GM12874 (cell line): ENCODE data around the gene RTN4IP1.

Source experiments
- CTCF ChIP-seq: IDR thresholded peaks from 2 replicates; pipeline ENCODE4 v1.5.1; 2011; ENCODE audit warnings: low read depth, mild to moderate bottlenecking, control low read depth, low read length, moderate library complexity; ENCODE audit not compliant: insufficient read depth

Gene RTN4IP1

GRCh38 chr6:106563614-106564013, 65.7 kb downstream of the RTN4IP1 start:
- TF ChIP-seq CTCF, result no peak

GRCh38 chr6:106561686-106562405, 67.5 kb downstream of the RTN4IP1 start:
- no peak for TF ChIP-seq CTCF

GRCh38 chr6:106560996-106561685, 68.2 kb downstream of the RTN4IP1 start:
- TF ChIP-seq CTCF, result no peak

- no peak for TF ChIP-seq CTCF
Measured at GRCh38 chr6:106558364-106558763, 70.9 kb downstream of the RTN4IP1 start.

GRCh38 chr6:106557837-106558236, 71.5 kb downstream of the RTN4IP1 start:
- no peak for TF ChIP-seq CTCF

GRCh38 chr6:106556368-106556960, 72.8 kb downstream of the RTN4IP1 start:
- TF ChIP-seq CTCF, result no peak

- no peak for TF ChIP-seq CTCF
Measured at GRCh38 chr6:106555767-106556166, 73.5 kb downstream of the RTN4IP1 start.
